Muscle of back (tissue), 11 donors: ENCODE results near the gene SV2A. TPM values are rescaled to one million over a fixed set of nuclear protein-coding genes. Genes with fewer than 3 reads are reported as not detected.
"Not testable (repeated sequence)": the region's sequence is repeated elsewhere in the genome, so short reads cannot be mapped to it uniquely, and the experiment has no call there.

Source experiments
- DNase-seq, 3 donors: peaks; one replicate each; pipeline versions ENCODE4 v3.0.0 to v3.0.0-alpha.2; 2013
- polyA plus RNA-seq, 10 donors: library from polyadenylated mRNA; unstranded; fragments of 120-200 nt; gene quantifications; one replicate each; pipeline ENCODE4 v1.2.1, GENCODE V29; 2013; ENCODE audit not compliant: insufficient read length in 10 of 10

The SV2A gene
- polyA plus RNA-seq, 10 donors = 3.0 to 5.6 (median 3.6) TPM

GRCh38 chr1:149887456-149888246 lies 30.0 kb downstream of the SV2A start:
- peak; percentile 94 to 99 (median 98) for DNase-seq

- DNase-seq = not testable (repeated sequence)
Measured at GRCh38 chr1:149887196-149887455, 30.5 kb downstream of the SV2A start.

- DNase-seq = peak; percentile 97 to 100 (median 99)
Measured at GRCh38 chr1:149886396-149887195, 31.0 kb downstream of the SV2A start.

GRCh38 chr1:149886121-149886395 lies 31.6 kb downstream of the SV2A start:
- not testable (repeated sequence) for DNase-seq

- DNase-seq = peak; percentile 85 to 95 (median 85)
Measured at GRCh38 chr1:149885339-149886120, 32.1 kb downstream of the SV2A start.

- peak; percentile 21 to 72 (median 29) for DNase-seq
Measured at GRCh38 chr1:149884433-149885338, 33.0 kb downstream of the SV2A start.

- no peak for DNase-seq
Measured at GRCh38 chr1:149883598-149884247, 33.9 kb downstream of the SV2A start.

GRCh38 chr1:149881876-149882275 lies 35.8 kb downstream of the SV2A start:
- DNase-seq = no peak

GRCh38 chr1:149879556-149879955 lies 38.1 kb downstream of the SV2A start:
- no peak for DNase-seq

GRCh38 chr1:149877211-149877946 lies 40.3 kb downstream of the SV2A start:
- no peak for DNase-seq

GRCh38 chr1:149873060-149873459 lies 44.6 kb downstream of the SV2A start:
- not testable (repeated sequence) for DNase-seq

GRCh38 chr1:149866887-149867286 lies 50.8 kb downstream of the SV2A start:
- not testable (repeated sequence) for DNase-seq

- DNase-seq = not testable (repeated sequence)
Measured at GRCh38 chr1:149861497-149862054, 56.1 kb downstream of the SV2A start.

GRCh38 chr1:149860684-149861496 lies 56.8 kb downstream of the SV2A start:
- not testable (repeated sequence) for DNase-seq

GRCh38 chr1:149860271-149860670 lies 57.4 kb downstream of the SV2A start:
- DNase-seq = not testable (repeated sequence)
